HepG2 (cell line): ENCODE measurements around the gene RALBP1. TPM values are rescaled to one million over a fixed set of nuclear protein-coding genes. Genes with fewer than 3 reads are reported as not detected.

Experiments used
- ERF ChIP-seq: IDR thresholded peaks from 2 replicates; pipeline ENCODE4 v1.6.1; 2018; ENCODE audit warnings: missing biosample characterization, missing genetic modification reagents
- ETV6 ChIP-seq: sonication (generic); formaldehyde crosslinking; conservative IDR thresholded peaks from 2 replicates; pipeline ENCODE4 v1.4.0; 2020; ENCODE audit warnings: missing genetic modification reagents
- GABPB1 ChIP-seq: IDR thresholded peaks from 2 replicates; pipeline ENCODE4 v1.6.1; 2016; ENCODE audit warnings: mild to moderate bottlenecking, missing genetic modification reagents, moderate library complexity, missing compliant biosample characterization
- HNRNPL ChIP-seq: fragments of 200-400 bp; formaldehyde crosslinking; IDR thresholded peaks from 2 replicates; pipeline ENCODE4 v1.6.1; 2017; ENCODE audit warnings: mild to moderate bottlenecking, low read depth, low read length
- IRF9 ChIP-seq: sonication (generic); formaldehyde crosslinking; IDR thresholded peaks from 2 replicates; pipeline ENCODE4 v1.8.0; 2022; ENCODE audit warnings: missing genetic modification reagents, mild to moderate bottlenecking, borderline replicate concordance
- MLX ChIP-seq: IDR thresholded peaks from 2 replicates; pipeline ENCODE4 v1.6.1; 2016
- NR0B2 ChIP-seq: sonication (generic); formaldehyde crosslinking; IDR thresholded peaks from 2 replicates; pipeline ENCODE4 v1.4.0; 2020; ENCODE audit warnings: mild to moderate bottlenecking, missing genetic modification reagents
- ZBTB7B ChIP-seq: sonication (generic); formaldehyde crosslinking; IDR thresholded peaks from 2 replicates; pipeline ENCODE4 v1.4.0; 2020; ENCODE audit warnings: missing genetic modification reagents
- ZFP41 ChIP-seq: sonication (generic); formaldehyde crosslinking; IDR thresholded peaks from 2 replicates; pipeline ENCODE4 v1.4.0; 2020; ENCODE audit warnings: mild to moderate bottlenecking, missing genetic modification reagents, borderline replicate concordance
- ZNF124 ChIP-seq: sonication (generic); formaldehyde crosslinking; IDR thresholded peaks from 2 replicates; pipeline ENCODE4 v1.4.0; 2020; ENCODE audit warnings: missing genetic modification reagents
- ZNF224 ChIP-seq: sonication (generic); formaldehyde crosslinking; IDR thresholded peaks from 2 replicates; pipeline ENCODE4 v1.5.0; 2020; ENCODE audit warnings: mild to moderate bottlenecking, missing genetic modification reagents
- ZNF235 ChIP-seq: sonication (generic); formaldehyde crosslinking; IDR thresholded peaks from 2 replicates; pipeline ENCODE4 v1.8.1; 2023; ENCODE audit warnings: mild to moderate bottlenecking, missing genetic modification reagents, borderline replicate concordance
- ZNF292 ChIP-seq: sonication (generic); formaldehyde crosslinking; IDR thresholded peaks from 2 replicates; pipeline ENCODE4 v1.8.1; 2022; ENCODE audit warnings: mild to moderate bottlenecking, low read depth, missing genetic modification reagents, borderline replicate concordance
- ZNF34 ChIP-seq: sonication (generic); formaldehyde crosslinking; IDR thresholded peaks from 2 replicates; pipeline ENCODE4 v1.4.0; 2020; ENCODE audit warnings: mild to moderate bottlenecking, missing genetic modification reagents, borderline replicate concordance
- polyA plus RNA-seq, 8 experiments: library from polyadenylated mRNA; depleted of rRNA in 3 of 8; stranded (reverse) in 7 of 8; unstranded in 1 of 8; fragments of >200 nt; fragmentation: Illumina TruSeq in 4 of 8; extraction: Trizol in 4 of 8; gene quantifications; 2 replicates each; pipeline versions ENCODE4 v1.2.1 to v1.2.3, GENCODE V29; 2011 to 2016; ENCODE audit warnings: low read depth in 4 of 8, missing spikeins in 1 of 8, mixed read lengths in 1 of 8; ENCODE audit not compliant: insufficient read depth in 1 of 8
- total RNA-seq, 5 experiments: library from RNA; depleted of rRNA; stranded (reverse); fragments of >200 nt; fragmentation: Illumina TruSeq; extraction: Trizol; gene quantifications; 2 replicates each; pipeline ENCODE4 v1.2.3, GENCODE V29; 2016; ENCODE audit warnings: low read depth in 1 of 5
- TF ChIP-seq, protein P1 (sequence below), 2 experiments: sonication (generic) in 1 of 2; formaldehyde crosslinking in 1 of 2; IDR thresholded peaks; 2 replicates each; pipeline versions ENCODE4 v1.4.0 to v1.6.1; 2018 to 2020; ENCODE audit warnings: missing genetic modification reagents in 2 of 2, borderline replicate concordance in 1 of 2, low read depth in 1 of 2, mild to moderate bottlenecking in 1 of 2, missing biosample characterization in 1 of 2
- TF ChIP-seq, protein P2 (sequence below): sonication (generic); formaldehyde crosslinking; IDR thresholded peaks from 2 replicates; pipeline ENCODE4 v1.4.0; 2020; ENCODE audit warnings: mild to moderate bottlenecking, low read depth, missing genetic modification reagents
- TF ChIP-seq, protein P3 (sequence below): sonication (generic); formaldehyde crosslinking; IDR thresholded peaks from 2 replicates; pipeline ENCODE4 v1.4.0; 2020; ENCODE audit warnings: missing genetic modification reagents, borderline replicate concordance

Gene RALBP1
- total and polyA plus RNA-seq, 2 of the 13 experiments (the other 11 are each of a cell fraction or from before 2014, with no cell fraction given) = 24.5 to 33.1 TPM

DNA sequence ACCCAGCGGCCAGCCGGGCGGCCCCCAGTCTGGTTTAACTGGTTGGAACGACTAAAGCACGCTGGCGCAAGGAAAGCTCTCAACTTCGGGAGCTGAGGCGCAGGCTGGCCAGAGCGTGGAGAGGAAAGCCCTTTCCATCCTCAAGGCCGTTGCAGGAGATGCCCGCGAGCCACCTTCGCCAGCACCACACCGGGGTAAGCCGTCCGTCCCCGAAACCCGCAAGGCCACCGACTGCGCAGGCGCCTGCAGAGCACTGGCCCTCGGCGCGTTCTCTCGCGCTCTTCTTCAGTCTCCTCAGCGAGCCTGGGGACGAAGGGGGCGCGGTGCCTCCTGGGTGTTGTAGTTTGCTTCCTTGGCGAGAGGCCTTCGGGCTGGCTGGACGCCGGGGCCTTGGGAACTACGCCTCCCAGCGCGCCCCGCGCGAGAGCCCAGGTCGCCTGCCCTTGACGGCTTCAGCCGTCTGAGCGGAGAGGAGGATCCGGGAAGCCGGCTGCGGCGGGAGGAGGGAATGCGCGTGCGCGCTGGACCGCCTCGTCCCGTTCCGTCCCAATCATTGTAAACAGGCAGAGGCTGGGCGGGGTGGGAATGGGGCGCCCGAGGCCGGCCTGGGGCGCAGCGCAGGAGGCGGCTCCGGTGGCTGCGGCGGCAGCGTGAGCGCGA, at the start of gene RALBP1 (continued):
- TF ChIP-seq GABPB1 (CRISPR knock-in tag) (peak; percentile 92), HNRNPL (peak; percentile 72), ETV6 (no peak), MLX (CRISPR knock-in tag) (no peak; the same call in 1 of the 2 replicates), ZNF292 (peak; percentile 82; the same call in 1 of the 2 replicates), IRF9 (CRISPR knock-in tag) (peak; percentile 88; the same call in 1 of the 2 replicates), ZNF34 (CRISPR knock-in tag) (0 out of 2 replicates have a peak, but pooled peaks have one; percentile 40), ZBTB7B (CRISPR knock-in tag) (peak; percentile 57; the same call in 1 of the 2 replicates), ERF (CRISPR knock-in tag) (peak; percentile 40; the same call in 1 of the 2 replicates), NR0B2 (CRISPR knock-in tag) (no peak), ZNF235 (CRISPR knock-in tag) (peak; percentile 36; the same call in 1 of the 2 replicates), ZNF124 (CRISPR knock-in tag) (peak; percentile 74; the same call in 1 of the 2 replicates), ZNF224 (CRISPR knock-in tag) (no peak), ZFP41 (0 out of 2 replicates have a peak, but pooled peaks have one; percentile 26)
- TF ChIP-seq, protein P1, sequence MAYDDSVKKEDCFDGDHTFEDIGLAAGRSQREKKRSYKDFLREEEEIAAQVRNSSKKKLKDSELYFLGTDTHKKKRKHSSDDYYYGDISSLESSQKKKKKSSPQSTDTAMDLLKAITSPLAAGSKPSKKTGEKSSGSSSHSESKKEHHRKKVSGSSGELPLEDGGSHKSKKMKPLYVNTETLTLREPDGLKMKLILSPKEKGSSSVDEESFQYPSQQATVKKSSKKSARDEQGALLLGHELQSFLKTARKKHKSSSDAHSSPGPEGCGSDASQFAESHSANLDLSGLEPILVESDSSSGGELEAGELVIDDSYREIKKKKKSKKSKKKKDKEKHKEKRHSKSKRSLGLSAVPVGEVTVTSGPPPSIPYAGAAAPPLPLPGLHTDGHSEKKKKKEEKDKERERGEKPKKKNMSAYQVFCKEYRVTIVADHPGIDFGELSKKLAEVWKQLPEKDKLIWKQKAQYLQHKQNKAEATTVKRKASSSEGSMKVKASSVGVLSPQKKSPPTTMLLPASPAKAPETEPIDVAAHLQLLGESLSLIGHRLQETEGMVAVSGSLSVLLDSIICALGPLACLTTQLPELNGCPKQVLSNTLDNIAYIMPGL (CRISPR knock-in tag; IDR thresholded peaks at IDR 0.05; ENCODE audit: borderline replicate concordance in 1 of 2, low read depth in 1 of 2) = peak; percentile 34 to 86; a peak in 3 of 4 replicates
- TF ChIP-seq, protein P2, sequence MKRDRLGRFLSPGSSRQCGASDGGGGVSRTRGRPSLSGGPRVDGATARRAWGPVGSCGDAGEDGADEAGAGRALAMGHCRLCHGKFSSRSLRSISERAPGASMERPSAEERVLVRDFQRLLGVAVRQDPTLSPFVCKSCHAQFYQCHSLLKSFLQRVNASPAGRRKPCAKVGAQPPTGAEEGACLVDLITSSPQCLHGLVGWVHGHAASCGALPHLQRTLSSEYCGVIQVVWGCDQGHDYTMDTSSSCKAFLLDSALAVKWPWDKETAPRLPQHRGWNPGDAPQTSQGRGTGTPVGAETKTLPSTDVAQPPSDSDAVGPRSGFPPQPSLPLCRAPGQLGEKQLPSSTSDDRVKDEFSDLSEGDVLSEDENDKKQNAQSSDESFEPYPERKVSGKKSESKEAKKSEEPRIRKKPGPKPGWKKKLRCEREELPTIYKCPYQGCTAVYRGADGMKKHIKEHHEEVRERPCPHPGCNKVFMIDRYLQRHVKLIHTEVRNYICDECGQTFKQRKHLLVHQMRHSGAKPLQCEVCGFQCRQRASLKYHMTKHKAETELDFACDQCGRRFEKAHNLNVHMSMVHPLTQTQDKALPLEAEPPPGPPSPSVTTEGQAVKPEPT (CRISPR knock-in tag) = peak; percentile 51; the same call in 1 of the 2 replicates
- TF ChIP-seq, protein P3, sequence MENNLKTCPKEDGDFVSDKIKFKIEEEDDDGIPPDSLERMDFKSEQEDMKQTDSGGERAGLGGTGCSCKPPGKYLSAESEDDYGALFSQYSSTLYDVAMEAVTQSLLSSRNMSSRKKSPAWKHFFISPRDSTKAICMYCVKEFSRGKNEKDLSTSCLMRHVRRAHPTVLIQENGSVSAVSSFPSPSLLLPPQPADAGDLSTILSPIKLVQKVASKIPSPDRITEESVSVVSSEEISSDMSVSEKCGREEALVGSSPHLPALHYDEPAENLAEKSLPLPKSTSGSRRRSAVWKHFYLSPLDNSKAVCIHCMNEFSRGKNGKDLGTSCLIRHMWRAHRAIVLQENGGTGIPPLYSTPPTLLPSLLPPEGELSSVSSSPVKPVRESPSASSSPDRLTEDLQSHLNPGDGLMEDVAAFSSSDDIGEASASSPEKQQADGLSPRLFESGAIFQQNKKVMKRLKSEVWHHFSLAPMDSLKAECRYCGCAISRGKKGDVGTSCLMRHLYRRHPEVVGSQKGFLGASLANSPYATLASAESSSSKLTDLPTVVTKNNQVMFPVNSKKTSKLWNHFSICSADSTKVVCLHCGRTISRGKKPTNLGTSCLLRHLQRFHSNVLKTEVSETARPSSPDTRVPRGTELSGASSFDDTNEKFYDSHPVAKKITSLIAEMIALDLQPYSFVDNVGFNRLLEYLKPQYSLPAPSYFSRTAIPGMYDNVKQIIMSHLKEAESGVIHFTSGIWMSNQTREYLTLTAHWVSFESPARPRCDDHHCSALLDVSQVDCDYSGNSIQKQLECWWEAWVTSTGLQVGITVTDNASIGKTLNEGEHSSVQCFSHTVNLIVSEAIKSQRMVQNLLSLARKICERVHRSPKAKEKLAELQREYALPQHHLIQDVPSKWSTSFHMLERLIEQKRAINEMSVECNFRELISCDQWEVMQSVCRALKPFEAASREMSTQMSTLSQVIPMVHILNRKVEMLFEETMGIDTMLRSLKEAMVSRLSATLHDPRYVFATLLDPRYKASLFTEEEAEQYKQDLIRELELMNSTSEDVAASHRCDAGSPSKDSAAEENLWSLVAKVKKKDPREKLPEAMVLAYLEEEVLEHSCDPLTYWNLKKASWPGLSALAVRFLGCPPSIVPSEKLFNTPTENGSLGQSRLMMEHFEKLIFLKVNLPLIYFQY = no peak; the same call in none of the 2 replicates
